CD8-positive, alpha-beta memory T cell (primary cell): ENCODE results near the gene TDRD12. TPM values are rescaled to one million over a fixed set of nuclear protein-coding genes. Genes with fewer than 3 reads are reported as not detected.
"Not testable (repeated sequence)": the region's sequence is repeated elsewhere in the genome, so short reads cannot be mapped to it uniquely, and the experiment has no call there.

Source experiments
- CTCF ChIA-PET: fragments of 350-600 bp; sonication (Branson Sonifier 250); formaldehyde crosslinking; loops from one replicate; lab custom pipeline; 2021; ENCODE audit warnings: antibody characterized with exemption; lab: Charles Lee
- POLR2A ChIA-PET: fragments of 350-600 bp; sonication (Branson Sonifier 250); formaldehyde crosslinking; loops from one replicate; lab custom pipeline; 2021; ENCODE audit warnings: antibody characterized with exemption; lab: Charles Lee
- DNase-seq, 5 donors: peaks; one replicate each; pipeline versions ENCODE4 v3.0.0 to v3.0.0-alpha.2; 2020 to 2022; ENCODE audit warnings: mixed read lengths in 1 of 5
- H3K27ac ChIP-seq: one replicate; pipeline ENCODE4 v1.7.0; 2013; ENCODE audit warnings: low read depth, mild to moderate bottlenecking, low read length, moderate library complexity
- H3K27me3 ChIP-seq: 2 replicates; pipeline ENCODE4 v1.7.0; 2013; ENCODE audit warnings: low read length, mild to moderate bottlenecking; ENCODE audit not compliant: insufficient read depth, poor library complexity, severe bottlenecking
- H3K36me3 ChIP-seq: 2 replicates; pipeline ENCODE4 v1.7.0; 2013; ENCODE audit warnings: mild to moderate bottlenecking, low read length, moderate library complexity; ENCODE audit not compliant: insufficient read depth
- H3K4me1 ChIP-seq: 2 replicates; pipeline ENCODE4 v1.7.0; 2013; ENCODE audit warnings: mild to moderate bottlenecking, low read length, moderate library complexity; ENCODE audit not compliant: insufficient read depth
- H3K4me3 ChIP-seq: 2 replicates; pipeline ENCODE4 v1.7.0; 2013; ENCODE audit warnings: mild to moderate bottlenecking, low read length
- H3K9me3 ChIP-seq: 2 replicates; pipeline ENCODE4 v1.7.0; 2013; ENCODE audit warnings: mild to moderate bottlenecking, low read length
- H3K27ac Mint-ChIP-seq, 8 donors: one replicate each; pipeline ENCODE4 v1.8.0; 2020 to 2021; ENCODE audit warnings: mixed read lengths in 8 of 8, mild to moderate bottlenecking in 6 of 8, inconsistent platforms in 3 of 8, moderate library complexity in 3 of 8
- H3K27me3 Mint-ChIP-seq, 2 donors: one replicate each; pipeline ENCODE4 v1.8.0; 2020 to 2021; ENCODE audit warnings: mixed read lengths in 2 of 2, mild to moderate bottlenecking in 1 of 2, moderate library complexity in 1 of 2
- H3K36me3 Mint-ChIP-seq, 3 donors: one replicate each; pipeline ENCODE4 v1.8.0; 2020 to 2021; ENCODE audit warnings: mixed read lengths in 3 of 3, inconsistent platforms in 1 of 3, mild to moderate bottlenecking in 1 of 3
- H3K4me1 Mint-ChIP-seq, 3 donors: one replicate each; pipeline ENCODE4 v1.8.0; 2020 to 2021; ENCODE audit warnings: mixed read lengths in 3 of 3, inconsistent platforms in 1 of 3, mild to moderate bottlenecking in 1 of 3
- H3K4me3 Mint-ChIP-seq, 7 donors: one replicate each; pipeline ENCODE4 v1.8.0; 2020 to 2021; ENCODE audit warnings: mixed read lengths in 7 of 7, mild to moderate bottlenecking in 6 of 7, moderate library complexity in 4 of 7, inconsistent platforms in 2 of 7
- H3K9me3 Mint-ChIP-seq, 5 donors: one replicate each; pipeline ENCODE4 v1.8.0; 2020 to 2022; ENCODE audit warnings: mixed read lengths in 5 of 5, mild to moderate bottlenecking in 3 of 5, moderate library complexity in 2 of 5, inconsistent platforms in 1 of 5
- polyA plus RNA-seq: library from polyadenylated mRNA; unstranded; fragments of 300-500 nt; fragmentation: Illumina TruSeq; gene quantifications from one replicate; pipeline ENCODE4 v1.2.3, GENCODE V29; 2021
- total RNA-seq, 2 experiments: library from RNA; stranded (reverse); gene quantifications; one replicate each; pipeline ENCODE4 v1.2.3, GENCODE V29; 2021

Gene TDRD12
- total and polyA plus RNA-seq, 3 experiments from 2014 or later, result 0.15 to 0.21 (median 0.20) TPM

DNA sequence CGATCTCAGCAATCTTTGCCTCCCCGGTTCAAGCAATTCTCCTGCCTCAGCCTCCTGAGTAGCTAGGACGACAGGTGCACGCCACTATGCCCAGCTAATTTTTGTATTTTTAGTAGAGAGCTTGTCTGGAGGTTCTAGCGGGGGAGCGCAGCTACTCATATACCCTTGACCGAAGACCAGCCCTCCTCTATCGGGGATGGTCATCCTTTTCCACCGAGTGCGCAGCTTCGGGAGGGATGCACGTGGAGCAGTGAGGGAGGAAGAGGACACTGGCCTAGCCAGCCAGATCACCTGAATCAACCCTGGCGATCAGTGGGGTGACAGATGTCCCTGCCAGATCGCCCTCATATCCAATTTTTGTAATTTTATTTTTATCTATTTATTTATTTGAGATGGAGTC lies 143.2 kb downstream of the TDRD12 start:
- H3K36me3 Mint-ChIP-seq, result no peaks in the 10 kb centered on the region
- no peaks in the 10 kb centered on the region for H3K4me1 ChIP-seq
- DNase-seq, result no peak
- H3K4me3 ChIP-seq, result no peak overlapping the region
- no peaks in the 10 kb centered on the region for H3K27me3 Mint-ChIP-seq
- H3K27ac Mint-ChIP-seq, result no peak overlapping the region
- H3K9me3 ChIP-seq, result no peaks in the 10 kb centered on the region
- no peaks in the 10 kb centered on the region for H3K4me1 Mint-ChIP-seq
- H3K4me3 Mint-ChIP-seq, result peak overlapping the region in 1 of 7 donors; percentile 28
- H3K27me3 ChIP-seq, result no peaks in the 10 kb centered on the region
- CTCF ChIA-PET, result interaction anchor here (1.8 kb wide), 1 partner anchor 20 kb away, joined by 6 read pairs; no protein-coding TSS in a partner anchor
- no peak overlapping the region for H3K27ac ChIP-seq
- no peaks in the 10 kb centered on the region for H3K36me3 ChIP-seq
- no peaks in the 10 kb centered on the region for H3K9me3 Mint-ChIP-seq
- POLR2A ChIA-PET, result interaction anchor here (0.6 kb wide), 1 partner anchor 66 kb away, joined by 3 read pairs; no protein-coding TSS in a partner anchor

DNA sequence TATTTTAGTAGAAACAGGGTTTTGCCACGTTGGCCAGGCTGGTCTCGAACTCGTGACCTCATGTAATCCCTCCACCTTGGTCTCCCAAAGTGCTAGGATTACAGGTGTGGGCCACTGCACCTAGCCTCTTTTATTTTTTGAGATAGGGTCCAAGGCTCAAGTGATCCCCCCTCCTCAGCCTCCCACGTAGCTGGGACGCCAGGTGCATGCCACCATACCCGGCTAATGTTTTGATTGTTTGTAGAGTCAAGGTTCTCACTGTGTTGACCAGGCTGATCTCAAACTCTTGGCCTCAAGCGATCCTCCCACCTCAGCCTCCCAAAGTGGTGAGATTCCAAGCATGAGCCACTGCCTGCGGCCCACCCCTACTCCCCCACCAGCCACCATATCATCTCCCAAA lies 143.7 kb downstream of the TDRD12 start:
- Mint-ChIP-seq H3K27me3 (no peaks in the 10 kb centered on the region), H3K27ac (no peak overlapping the region), H3K36me3 (no peaks in the 10 kb centered on the region), H3K4me3 (no peak overlapping the region), H3K9me3 (no peaks in the 10 kb centered on the region), H3K4me1 (no peaks in the 10 kb centered on the region)
- DNase-seq, result no peak
- POLR2A ChIA-PET, result interaction anchor here (0.6 kb wide), 1 partner anchor 67 kb away, joined by 3 read pairs; no protein-coding TSS in a partner anchor
- Histone ChIP-seq H3K4me3 (no peak overlapping the region), H3K27ac (no peak overlapping the region), H3K36me3 (no peaks in the 10 kb centered on the region), H3K4me1 (no peaks in the 10 kb centered on the region), H3K9me3 (no peaks in the 10 kb centered on the region), H3K27me3 (no peaks in the 10 kb centered on the region)
- CTCF ChIA-PET, result no interaction called here

DNA sequence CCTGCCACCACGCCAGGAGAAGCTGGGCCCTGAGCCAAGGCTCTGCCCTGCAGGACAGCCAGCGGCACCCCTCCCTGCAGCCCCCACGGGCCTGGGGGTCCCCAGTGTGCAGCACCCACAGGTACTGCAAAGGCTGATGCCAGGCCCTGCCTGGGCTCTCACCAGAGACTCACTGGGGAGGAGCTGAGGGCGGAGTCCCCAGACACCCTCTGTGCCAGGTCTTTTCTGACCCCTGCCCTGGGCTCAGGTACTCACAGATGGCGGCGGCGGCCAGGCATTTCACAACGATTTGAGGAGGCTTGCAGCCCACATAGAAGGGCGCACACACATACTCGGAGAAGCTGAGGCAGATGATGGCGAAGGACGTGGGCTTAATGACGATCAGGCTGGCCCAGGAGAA lies 144.3 kb downstream of the TDRD12 start:
- Histone ChIP-seq H3K4me1 (no peaks in the 10 kb centered on the region), H3K36me3 (no peaks in the 10 kb centered on the region), H3K4me3 (no peak overlapping the region), H3K27me3 (no peaks in the 10 kb centered on the region), H3K27ac (no peak overlapping the region), H3K9me3 (no peaks in the 10 kb centered on the region)
- Mint-ChIP-seq H3K9me3 (no peaks in the 10 kb centered on the region), H3K27ac (no peak overlapping the region), H3K27me3 (no peaks in the 10 kb centered on the region), H3K4me3 (no peak overlapping the region), H3K36me3 (no peaks in the 10 kb centered on the region), H3K4me1 (no peaks in the 10 kb centered on the region)
- POLR2A ChIA-PET, result no interaction called here
- DNase-seq, result no peak
- CTCF ChIA-PET, result no interaction called here

- Mint-ChIP-seq H3K27ac (no peak overlapping the region), H3K36me3 (no peaks in the 10 kb centered on the region), H3K9me3 (no peaks in the 10 kb centered on the region), H3K27me3 (no peaks in the 10 kb centered on the region), H3K4me1 (no peaks in the 10 kb centered on the region), H3K4me3 (no peak overlapping the region)
- Histone ChIP-seq H3K27me3 (no peaks in the 10 kb centered on the region), H3K4me1 (no peaks in the 10 kb centered on the region), H3K4me3 (no peak overlapping the region), H3K9me3 (no peaks in the 10 kb centered on the region), H3K27ac (no peak overlapping the region), H3K36me3 (no peaks in the 10 kb centered on the region)
- ChIA-PET POLR2A (no interaction called here), CTCF (interaction anchor here (1.3 kb wide), 1 partner anchor 40 kb away, joined by 3 read pairs; no protein-coding TSS in a partner anchor)
- no peak for DNase-seq
These were observed 144.9 kb downstream of the TDRD12 start for GRCh38 chr19:32864318-32865007.

DNA sequence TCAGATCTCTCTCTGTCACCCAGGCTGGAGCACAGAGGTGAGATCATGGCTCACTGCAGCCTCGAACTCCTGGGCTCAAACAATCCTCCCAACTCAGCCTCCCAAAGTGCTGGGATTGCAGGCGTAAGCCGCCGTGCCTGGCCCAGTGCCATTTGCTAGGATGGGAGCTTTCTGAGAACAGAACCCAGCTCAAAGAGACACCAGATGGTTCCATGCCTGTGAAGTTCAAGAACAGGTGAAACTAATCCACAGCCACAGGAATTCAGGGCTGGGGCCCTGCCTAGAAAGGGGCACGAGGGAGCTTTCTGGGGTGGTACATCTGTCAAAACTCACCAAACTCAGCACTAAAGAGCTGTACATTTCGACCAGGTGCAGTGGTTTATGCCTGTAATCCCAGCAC lies 145.8 kb downstream of the TDRD12 start:
- H3K4me1 ChIP-seq, result no peaks in the 10 kb centered on the region
- Mint-ChIP-seq H3K27ac (peak overlapping the region in 1 of 8 donors; percentile 43), H3K27me3 (no peaks in the 10 kb centered on the region), H3K4me1 (no peaks in the 10 kb centered on the region), H3K4me3 (no peak overlapping the region), H3K9me3 (no peaks in the 10 kb centered on the region), H3K36me3 (no peaks in the 10 kb centered on the region)
- H3K36me3 ChIP-seq, result no peaks in the 10 kb centered on the region
- no peaks in the 10 kb centered on the region for H3K27me3 ChIP-seq
- no peak for DNase-seq
- H3K4me3 ChIP-seq, result no peak overlapping the region
- no peak overlapping the region for H3K27ac ChIP-seq
- no peaks in the 10 kb centered on the region for H3K9me3 ChIP-seq
- POLR2A ChIA-PET, result no interaction called here
- CTCF ChIA-PET, result interaction anchor here (1.2 to 1.3 kb wide), 2 partner anchors 39 to 265 kb away, joined by 3 read pairs; no protein-coding TSS in a partner anchor

DNA sequence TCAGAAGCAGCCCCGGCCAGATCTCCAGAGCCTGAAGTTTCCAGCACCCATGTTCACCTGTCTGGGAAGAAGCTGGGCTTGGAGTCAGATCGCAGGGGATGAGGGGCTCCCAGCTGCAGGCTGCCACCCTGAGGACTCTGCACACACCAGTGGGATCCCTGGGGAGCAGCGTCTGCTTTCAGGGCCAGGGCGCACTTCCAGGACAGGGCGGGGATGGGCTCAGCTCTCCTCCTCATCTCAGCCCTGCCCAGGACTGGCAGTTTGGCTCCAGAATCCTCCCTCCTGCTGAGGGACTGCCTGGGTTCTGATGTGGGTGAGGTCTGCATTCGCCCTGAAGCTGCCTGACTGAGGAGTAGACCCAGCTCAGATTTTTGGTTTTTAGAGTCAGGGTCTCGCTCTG lies 146.5 kb downstream of the TDRD12 start:
- no peaks in the 10 kb centered on the region for H3K27me3 ChIP-seq
- H3K4me3 Mint-ChIP-seq, result no peak overlapping the region
- no peaks in the 10 kb centered on the region for H3K36me3 ChIP-seq
- H3K9me3 ChIP-seq, result no peaks in the 10 kb centered on the region
- H3K9me3 Mint-ChIP-seq, result no peaks in the 10 kb centered on the region
- H3K36me3 Mint-ChIP-seq, result no peaks in the 10 kb centered on the region
- H3K4me3 ChIP-seq, result no peak overlapping the region
- H3K4me1 ChIP-seq, result no peaks in the 10 kb centered on the region
- H3K27ac Mint-ChIP-seq, result no peak overlapping the region
- peaks cover 0 to 1% of the 10 kb centered on the region in 2 donors for H3K27me3 Mint-ChIP-seq
- ChIA-PET POLR2A (no interaction called here), CTCF (interaction anchor here (1.2 to 1.3 kb wide), 2 partner anchors 39 to 266 kb away, joined by 3 read pairs; no protein-coding TSS in a partner anchor)
- H3K27ac ChIP-seq, result no peak overlapping the region
- no peaks in the 10 kb centered on the region for H3K4me1 Mint-ChIP-seq
- no peak for DNase-seq

- CTCF ChIA-PET, result interaction anchor here (1.2 kb wide), 1 partner anchor 267 kb away, joined by 3 read pairs; no protein-coding TSS in a partner anchor
- no peak overlapping the region for H3K4me3 Mint-ChIP-seq
These were observed 147.1 kb downstream of the TDRD12 start for GRCh38 chr19:32866564-32867265.

GRCh38 chr19:32867436-32867835 lies 147.9 kb downstream of the TDRD12 start:
- H3K36me3 Mint-ChIP-seq, H3K9me3 ChIP-seq, H3K27ac ChIP-seq, H3K4me1 Mint-ChIP-seq, H3K9me3 Mint-ChIP-seq, H3K4me3 Mint-ChIP-seq, H3K4me1 ChIP-seq, DNase-seq, H3K4me3 ChIP-seq, H3K36me3 ChIP-seq, H3K27ac Mint-ChIP-seq, CTCF ChIA-PET, H3K27me3 Mint-ChIP-seq, H3K27me3 ChIP-seq, POLR2A ChIA-PET: not testable (repeated sequence)

More at GRCh38 chr19:32866564-32867265, 147.1 kb downstream of the TDRD12 start:
- Histone ChIP-seq H3K9me3 (no peaks in the 10 kb centered on the region), H3K27me3 (no peaks in the 10 kb centered on the region), H3K4me3 (no peak overlapping the region), H3K36me3 (no peaks in the 10 kb centered on the region), H3K27ac (no peak overlapping the region), H3K4me1 (no peaks in the 10 kb centered on the region)
- POLR2A ChIA-PET, result no interaction called here
- no peaks in the 10 kb centered on the region for H3K4me1 Mint-ChIP-seq
- H3K9me3 Mint-ChIP-seq, result no peaks in the 10 kb centered on the region
- DNase-seq, result no peak
- H3K27me3 Mint-ChIP-seq, result peaks cover 0 to 1% of the 10 kb centered on the region in 2 donors
- H3K27ac Mint-ChIP-seq, result no peak overlapping the region
- no peaks in the 10 kb centered on the region for H3K36me3 Mint-ChIP-seq
